GM12873 (cell line): ENCODE results near the gene DEDD2.
A peak's percentile ranks its signal among the peaks of the same experiment; 100 is the strongest.

ENCODE experiments used
- CTCF ChIP-seq: IDR thresholded peaks from 2 replicates; pipeline ENCODE4 v1.5.1; 2012; ENCODE audit warnings: low read depth, mild to moderate bottlenecking, moderate library complexity, low read length, control low read depth; ENCODE audit not compliant: insufficient read depth; ENCODE audit errors: missing control alignments

The DEDD2 gene

GRCh38 chr19:42244347-42245220 lies 27.1 kb upstream of the DEDD2 start:
- TF ChIP-seq CTCF: peak; percentile 70

- no peak for TF ChIP-seq CTCF
Observed at GRCh38 chr19:42242512-42243409, 25.3 kb upstream of the DEDD2 start, which contains the start of gene GSK3A. Gene GSK3A (minus strand): TSS chr19:42242602. CDS start chr19:42242465, 137 bp downstream.

GRCh38 chr19:42242069-42242511 lies 24.6 kb upstream of the DEDD2 start:
- TF ChIP-seq CTCF: no peak

- TF ChIP-seq CTCF: no peak
Observed at GRCh38 chr19:42241279-42241678, 23.8 kb upstream of the DEDD2 start.

GRCh38 chr19:42239544-42240220 lies 22.2 kb upstream of the DEDD2 start:
- TF ChIP-seq CTCF: no peak

- TF ChIP-seq CTCF: no peak
Observed at GRCh38 chr19:42235181-42235580, 17.7 kb upstream of the DEDD2 start.
